K562 (cell line): ENCODE results near the gene UBE2K. TPM values are rescaled to one million over a fixed set of nuclear protein-coding genes. Genes with fewer than 3 reads are reported as not detected.

Experiments used
- ATAC-seq: fragments of 200-7000 bp; cut with Tn5 transposase; 3 replicates; pipeline ENCODE4 v1.9.1; 2020; ENCODE audit warnings: moderate library complexity
- BruUV-seq: library from RNA; stranded (reverse); fragments of 400-500 nt; replicated peaks from 2 replicates; lab custom pipeline; 2021; lab: Mats Ljungman, UMichigan
- CTCF ChIA-PET: fragments of 300-600 bp; formaldehyde crosslinking; extraction: SDS; loops from one replicate; lab custom pipeline; 2021; ENCODE audit warnings: low intra/inter-chr PET ratio; lab: Yijun Ruan, JAX
- POLR2A ChIA-PET: fragments of 300-600, 350-650 bp; sonication (Branson Sonifier 250); formaldehyde crosslinking; extraction: SDS; loops from one replicate; lab custom pipeline; 2021; ENCODE audit warnings: antibody characterized with exemption, inconsistent platforms; lab: Yijun Ruan, JAX
- DNase-seq, 4 experiments: peaks; one replicate each; pipeline versions ENCODE4 v3.0.0 to v3.0.0-alpha.2; 2011 to 2018; ENCODE audit warnings: low spot score in 3 of 4, mixed read lengths in 3 of 4; ENCODE audit errors: extremely low read depth in 1 of 4
- FAIRE-seq: peaks from 2 replicates; lab custom pipeline; 2011; peaks lifted over from hg19 to GRCh38; lab: Jason Lieb, UNC
- H2AFZ ChIP-seq: 2 replicates; pipeline ENCODE4 v1.6.0; 2011; ENCODE audit warnings: low read depth, low read length, control low read depth, inconsistent platforms
- H3K27ac ChIP-seq: fragments of 200-600 bp; 3 replicates; pipeline ENCODE4 v1.8.0; 2011; ENCODE audit warnings: low read depth, mild to moderate bottlenecking, control low read depth, inconsistent platforms, low read length, moderate library complexity, mixed read lengths; ENCODE audit errors: extremely low read depth
- H3K27me3 ChIP-seq, 2 experiments: fragments of 300-600 bp in 1 of 2; 2 replicates in 1 of 2; 3 replicates in 1 of 2; pipeline versions ENCODE4 v1.6.0 to v1.8.0; 2011; ENCODE audit warnings: inconsistent platforms in 2 of 2, low read length in 2 of 2, mild to moderate bottlenecking in 1 of 2, mixed read lengths in 1 of 2, moderate library complexity in 1 of 2; ENCODE audit not compliant: control insufficient read depth in 2 of 2, insufficient read depth in 2 of 2
- H3K36me3 ChIP-seq: fragments of 300-600 bp; 3 replicates; pipeline ENCODE4 v1.8.0; 2011; ENCODE audit warnings: mild to moderate bottlenecking, low read length, inconsistent platforms; ENCODE audit not compliant: control insufficient read depth, insufficient read depth
- H3K4me1 ChIP-seq, 2 experiments: fragments of 200-600 bp in 1 of 2; replicated peaks in 1 of 2; 2 replicates in 1 of 2; 3 replicates in 1 of 2; pipeline versions ENCODE4 v1.5.1 to v1.8.0; 2011; ENCODE audit warnings: inconsistent platforms in 2 of 2, low read length in 2 of 2, mild to moderate bottlenecking in 1 of 2, mixed read lengths in 1 of 2, moderate library complexity in 1 of 2; ENCODE audit not compliant: control insufficient read depth in 2 of 2, insufficient read depth in 2 of 2
- H3K4me2 ChIP-seq: 2 replicates; pipeline ENCODE4 v1.6.1; 2011; ENCODE audit warnings: low read length, control low read depth, inconsistent platforms, mixed read lengths; ENCODE audit not compliant: insufficient read depth
- H3K4me3 ChIP-seq: fragments of 200-600 bp; sonication (generic), shearing (Covaris generic); 2 replicates; pipeline ENCODE4 v1.5.1; 2016; ENCODE audit warnings: control low read depth, inconsistent platforms
- H3K79me2 ChIP-seq: fragments of 200-600 bp; 3 replicates; pipeline ENCODE4 v1.8.0; 2011; ENCODE audit warnings: low read length, inconsistent platforms; ENCODE audit not compliant: control insufficient read depth, insufficient read depth
- H3K9ac ChIP-seq, 2 experiments: 2 replicates each; pipeline versions ENCODE4 v1.6.0 to v1.6.1; 2011; ENCODE audit warnings: low read depth in 2 of 2, low read length in 2 of 2, control low read depth in 1 of 2, inconsistent platforms in 1 of 2, mild to moderate bottlenecking in 1 of 2, mixed read lengths in 1 of 2; ENCODE audit not compliant: insufficient read depth in 1 of 2
- H3K9me1 ChIP-seq: one replicate; pipeline ENCODE4 v1.6.0; 2011; ENCODE audit warnings: inconsistent platforms, mild to moderate bottlenecking, low read length, moderate library complexity; ENCODE audit not compliant: control insufficient read depth, insufficient read depth
- H3K9me3 ChIP-seq: replicated peaks from 2 replicates; pipeline ENCODE4 v1.5.1; 2011; ENCODE audit warnings: low read depth, low read length, inconsistent platforms; ENCODE audit not compliant: control insufficient read depth, insufficient read depth
- H4K20me1 ChIP-seq: replicated peaks from 2 replicates; pipeline ENCODE4 v1.6.1; 2011; ENCODE audit warnings: low read length, inconsistent platforms, mixed read lengths; ENCODE audit not compliant: control insufficient read depth, insufficient read depth
- CREB1 ChIP-seq, 2 experiments: sonication (generic) in 1 of 2; formaldehyde crosslinking in 1 of 2; IDR thresholded peaks; 2 replicates each; pipeline versions ENCODE4 v1.6.1 to v1.8.0; 2012 to 2022; ENCODE audit warnings: inconsistent platforms in 1 of 2, mild to moderate bottlenecking in 1 of 2, missing genetic modification reagents in 1 of 2, moderate library complexity in 1 of 2
- DMBX1 ChIP-seq: fragments of 250-450 bp; sonication (Bioruptor Pico); IDR thresholded peaks from 2 replicates; pipeline ENCODE4 v1.8.0; 2022; ENCODE audit warnings: inconsistent platforms, mild to moderate bottlenecking, moderate library complexity, borderline replicate concordance
- IFI16 ChIP-seq: fragments of 250-450 bp; sonication (Bioruptor Pico); IDR thresholded peaks from 2 replicates; pipeline ENCODE4 v2.1.2; 2022; ENCODE audit warnings: mild to moderate bottlenecking, inconsistent platforms
- KLF1 ChIP-seq: fragments of 450-650 bp; IDR thresholded peaks from 2 replicates; pipeline ENCODE4 v1.6.1; 2016; ENCODE audit warnings: missing genetic modification characterization, missing compliant biosample characterization
- KLF13 ChIP-seq: fragments of 450-650 bp; IDR thresholded peaks from 2 replicates; pipeline ENCODE4 v1.6.1; 2016; ENCODE audit warnings: missing genetic modification characterization, low read depth, mild to moderate bottlenecking, missing compliant biosample characterization, moderate library complexity, borderline replicate concordance
- MTA2 ChIP-seq: fragments of 450-650 bp; IDR thresholded peaks from 2 replicates; pipeline ENCODE4 v1.6.1; 2016; ENCODE audit warnings: low read depth
- PHB ChIP-seq: fragments of 250-450 bp; sonication (Bioruptor Pico); IDR thresholded peaks from 2 replicates; pipeline ENCODE4 v1.5.0; 2021
- RUNX1 ChIP-seq: sonication (generic); IDR thresholded peaks from 2 replicates; pipeline ENCODE4 v1.6.1; 2016; ENCODE audit warnings: antibody characterized with exemption, low read depth
- SMARCA4 ChIP-seq: fragments of 450-650 bp; IDR thresholded peaks from 2 replicates; pipeline ENCODE4 v1.6.1; 2016
- THRAP3 ChIP-seq: fragments of 450-650 bp; IDR thresholded peaks from 2 replicates; pipeline ENCODE4 v1.6.1; 2016; ENCODE audit warnings: mild to moderate bottlenecking, inconsistent platforms, borderline replicate concordance
- ZNF212 ChIP-seq: fragments of 450-650 bp; formaldehyde crosslinking; IDR thresholded peaks from 2 replicates; pipeline ENCODE4 v1.4.0; 2020; ENCODE audit warnings: mild to moderate bottlenecking
- ZNF561 ChIP-seq: fragments of 450-650 bp; formaldehyde crosslinking; conservative IDR thresholded peaks from 2 replicates; pipeline ENCODE4 v1.4.0; 2020; ENCODE audit warnings: mild to moderate bottlenecking, moderate library complexity
- WGBS: fragments of 100-300 bp; shearing (Covaris generic); methylation state at CpG from one replicate; pipeline ENCODE4 v1.1.6; 2016; ENCODE audit warnings: low coverage, mixed read lengths; ENCODE audit not compliant: insufficient coverage; ENCODE audit errors: missing lambda C conversion rate; 5-methylcytosine and 5-hydroxymethylcytosine counted together
- in situ Hi-C: fragments of 300-500 bp; cut with MboI; formaldehyde crosslinking; loops from 4 replicates; pipeline ENCODE4 v1.15.0; 2018; ENCODE audit warnings: inconsistent platforms, mixed read lengths
- intact Hi-C: fragments of 100-400 bp; cut with micrococcal nuclease; formaldehyde crosslinking; loops from 2 replicates; pipeline ENCODE4 v1.14.2; 2022
- polyA plus RNA-seq, 8 experiments: library from polyadenylated mRNA; depleted of rRNA in 4 of 8; stranded (reverse) in 5 of 8; unstranded in 3 of 8; fragments of >200 nt; fragmentation: Nextera tagmentation in 2 of 8; fragmentation: Illumina TruSeq in 1 of 8; extraction: Ambion mirVana in 2 of 8; extraction: Trizol in 1 of 8; gene quantifications; 2 replicates each; pipeline versions ENCODE4 v1.2.1 to v1.2.3, GENCODE V29; 2011 to 2014; ENCODE audit warnings: inconsistent platforms in 1 of 8, missing spikeins in 1 of 8
- total RNA-seq, 7 experiments: library from RNA; depleted of rRNA in 6 of 7; stranded (reverse); fragments of >200 nt in 6 of 7; fragmentation: Illumina TruSeq in 2 of 7; extraction: Trizol in 2 of 7; gene quantifications; 2 replicates each; pipeline versions ENCODE4 v1.2.1 to v1.2.3, GENCODE V29; 2011 to 2021; ENCODE audit warnings: low replicate concordance in 1 of 7
- TF ChIP-seq, protein P1 (sequence below): IDR thresholded peaks from 2 replicates; pipeline ENCODE4 v1.6.1; 2011; ENCODE audit not compliant: insufficient read length; ENCODE audit errors: extremely low read depth
- TF ChIP-seq, protein P2 (sequence below): fragments of 250-450 bp; sonication (Bioruptor Pico); IDR thresholded peaks from 2 replicates; pipeline ENCODE4 v1.8.0; 2021; ENCODE audit warnings: moderate library complexity, mild to moderate bottlenecking, inconsistent platforms
- TF ChIP-seq, protein P3 (sequence below): sonication (generic); formaldehyde crosslinking; IDR thresholded peaks from 2 replicates; pipeline ENCODE4 v1.8.0; 2023; ENCODE audit warnings: mild to moderate bottlenecking, missing genetic modification reagents
- TF ChIP-seq, protein P4 (sequence below): sonication (generic); formaldehyde crosslinking; IDR thresholded peaks from 2 replicates; pipeline ENCODE4 v1.8.1; 2022; ENCODE audit warnings: missing genetic modification reagents

UBE2K gene
- total and polyA plus RNA-seq, 9 of the 15 experiments (the other 6 are each of a cell fraction or from before 2014, with no cell fraction given): 29.8 to 190 (median 62.6) TPM

DNA sequence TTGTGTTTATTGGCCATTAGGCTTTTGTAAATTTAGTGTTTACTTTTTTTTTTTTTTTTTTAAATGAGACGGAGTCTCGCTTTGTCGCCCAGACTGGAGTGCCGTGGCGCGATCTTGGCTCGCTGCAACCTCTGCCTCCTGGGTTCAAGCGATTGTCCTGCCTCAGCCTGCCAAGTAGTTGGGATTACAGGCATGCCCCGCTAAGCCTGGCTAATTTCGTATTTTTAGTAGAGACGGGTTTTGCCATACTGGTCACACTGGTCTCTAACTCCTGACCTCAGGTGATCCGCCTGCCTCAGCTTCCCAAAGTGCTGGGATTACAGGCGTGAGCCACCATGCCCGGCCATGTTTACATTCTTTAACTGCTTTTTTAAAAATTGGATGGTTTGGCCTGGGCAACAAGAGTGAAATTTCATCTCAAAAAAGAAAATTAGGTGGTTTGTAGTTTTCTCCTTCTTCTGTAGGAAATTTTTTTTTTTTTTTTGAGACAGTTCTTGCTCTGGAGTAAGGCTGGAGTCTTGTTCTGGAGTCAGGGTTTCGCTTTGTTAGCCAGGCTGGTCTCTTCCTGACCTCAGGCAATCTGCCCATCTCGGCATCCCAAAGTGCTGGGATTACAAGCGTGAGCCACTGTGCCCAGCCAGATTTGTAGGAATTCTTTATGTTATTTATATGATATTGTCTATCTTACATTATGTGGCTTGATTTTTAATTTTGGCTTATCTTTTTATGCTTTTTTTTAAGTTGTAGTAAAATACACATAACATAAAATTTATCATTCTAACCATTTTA is 15.1 kb downstream of the UBE2K start:
- no peaks in the 10 kb centered on the region for H3K9me1 ChIP-seq
- ATAC-seq (no peak), FAIRE-seq (no peak), DNase-seq (no peak)
- no peaks in the 10 kb centered on the region for H3K27me3 ChIP-seq
- 0 out of 2 replicates have a peak, but pooled peaks cover 7% of the 10 kb centered on the region for H4K20me1 ChIP-seq
- H3K4me2 ChIP-seq: no peak overlapping the region
- no peak overlapping the region; a peak in 1 of 4 replicates for H3K9ac ChIP-seq
- H3K36me3 ChIP-seq: peaks cover 46% of the 10 kb centered on the region; the same call in 2 of the 3 replicates
- intact Hi-C loops (no loop called here), in situ Hi-C loops (no loop called here)
- peaks cover 94% of the 10 kb centered on the region for H3K79me2 ChIP-seq
- no peaks in the 10 kb centered on the region for H3K9me3 ChIP-seq
- WGBS: 95% methylated on average over 12 of the region's 17 CpGs
- H3K4me1 ChIP-seq: peaks cover under 1 to 3% of the 10 kb centered on the region in 2 experiments; a peak in 3 of 5 replicates
- POLR2A ChIA-PET: interaction anchor here (0.7 kb wide), 1 partner anchor 13 kb away, joined by 5 read pairs; no protein-coding TSS in a partner anchor
- BruUV-seq: no TSS peak
- no peak overlapping the region for H2AFZ ChIP-seq
- CTCF ChIA-PET: no interaction called here
- no peak overlapping the region for H3K4me3 ChIP-seq
- H3K27ac ChIP-seq: no peak overlapping the region
- TF ChIP-seq ZNF212 (CRISPR knock-in tag): no peak
- TF ChIP-seq, protein P1, sequence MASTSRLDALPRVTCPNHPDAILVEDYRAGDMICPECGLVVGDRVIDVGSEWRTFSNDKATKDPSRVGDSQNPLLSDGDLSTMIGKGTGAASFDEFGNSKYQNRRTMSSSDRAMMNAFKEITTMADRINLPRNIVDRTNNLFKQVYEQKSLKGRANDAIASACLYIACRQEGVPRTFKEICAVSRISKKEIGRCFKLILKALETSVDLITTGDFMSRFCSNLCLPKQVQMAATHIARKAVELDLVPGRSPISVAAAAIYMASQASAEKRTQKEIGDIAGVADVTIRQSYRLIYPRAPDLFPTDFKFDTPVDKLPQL: no peak
- TF ChIP-seq PHB: no peak
- no peak for TF ChIP-seq KLF13 (tag)
- TF ChIP-seq, protein P2, sequence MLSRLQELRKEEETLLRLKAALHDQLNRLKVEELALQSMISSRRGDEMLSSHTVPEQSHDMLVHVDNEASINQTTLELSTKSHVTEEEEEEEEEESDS (CRISPR knock-in tag): no peak
- TF ChIP-seq KLF1 (tag): no peak
- no peak for TF ChIP-seq RUNX1
- TF ChIP-seq CREB1 (IDR thresholded peaks at IDR 0.05): no peak
- no peak for TF ChIP-seq CREB1 (CRISPR knock-in tag; IDR thresholded peaks at IDR 0.05)
- TF ChIP-seq, protein P3, sequence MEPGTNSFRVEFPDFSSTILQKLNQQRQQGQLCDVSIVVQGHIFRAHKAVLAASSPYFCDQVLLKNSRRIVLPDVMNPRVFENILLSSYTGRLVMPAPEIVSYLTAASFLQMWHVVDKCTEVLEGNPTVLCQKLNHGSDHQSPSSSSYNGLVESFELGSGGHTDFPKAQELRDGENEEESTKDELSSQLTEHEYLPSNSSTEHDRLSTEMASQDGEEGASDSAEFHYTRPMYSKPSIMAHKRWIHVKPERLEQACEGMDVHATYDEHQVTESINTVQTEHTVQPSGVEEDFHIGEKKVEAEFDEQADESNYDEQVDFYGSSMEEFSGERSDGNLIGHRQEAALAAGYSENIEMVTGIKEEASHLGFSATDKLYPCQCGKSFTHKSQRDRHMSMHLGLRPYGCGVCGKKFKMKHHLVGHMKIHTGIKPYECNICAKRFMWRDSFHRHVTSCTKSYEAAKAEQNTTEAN: no peak
- TF ChIP-seq MTA2: no peak
- TF ChIP-seq, protein P4, sequence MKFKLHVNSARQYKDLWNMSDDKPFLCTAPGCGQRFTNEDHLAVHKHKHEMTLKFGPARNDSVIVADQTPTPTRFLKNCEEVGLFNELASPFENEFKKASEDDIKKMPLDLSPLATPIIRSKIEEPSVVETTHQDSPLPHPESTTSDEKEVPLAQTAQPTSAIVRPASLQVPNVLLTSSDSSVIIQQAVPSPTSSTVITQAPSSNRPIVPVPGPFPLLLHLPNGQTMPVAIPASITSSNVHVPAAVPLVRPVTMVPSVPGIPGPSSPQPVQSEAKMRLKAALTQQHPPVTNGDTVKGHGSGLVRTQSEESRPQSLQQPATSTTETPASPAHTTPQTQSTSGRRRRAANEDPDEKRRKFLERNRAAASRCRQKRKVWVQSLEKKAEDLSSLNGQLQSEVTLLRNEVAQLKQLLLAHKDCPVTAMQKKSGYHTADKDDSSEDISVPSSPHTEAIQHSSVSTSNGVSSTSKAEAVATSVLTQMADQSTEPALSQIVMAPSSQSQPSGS (CRISPR knock-in tag): no peak
- TF ChIP-seq DMBX1: no peak
- no peak for TF ChIP-seq IFI16 (CRISPR knock-in tag)
- TF ChIP-seq THRAP3: no peak
- no peak for TF ChIP-seq ZNF561 (CRISPR knock-in tag)
- no peak for TF ChIP-seq SMARCA4
